Stimulated activated CD4-positive, alpha-beta T cell treated with anti-CD3 and anti-CD28 coated beads, Interleukin-15, amount 100 ng/mL, for 1 hour (primary cell): ENCODE data around the gene TAC3.
"Not testable (repeated sequence)": the region's sequence is repeated elsewhere in the genome, so short reads cannot be mapped to it uniquely, and the experiment has no call there.

Experiments used
- DNase-seq, 2 donors: peaks; one replicate each; pipeline ENCODE4 v3.0.0-alpha.2; 2020; ENCODE audit warnings: low read depth in 1 of 2, low spot score in 1 of 2

Gene TAC3

GRCh38 chr12:57037264-57037663 lies 20.9 kb upstream of the TAC3 start:
- DNase-seq: no peak

DNA sequence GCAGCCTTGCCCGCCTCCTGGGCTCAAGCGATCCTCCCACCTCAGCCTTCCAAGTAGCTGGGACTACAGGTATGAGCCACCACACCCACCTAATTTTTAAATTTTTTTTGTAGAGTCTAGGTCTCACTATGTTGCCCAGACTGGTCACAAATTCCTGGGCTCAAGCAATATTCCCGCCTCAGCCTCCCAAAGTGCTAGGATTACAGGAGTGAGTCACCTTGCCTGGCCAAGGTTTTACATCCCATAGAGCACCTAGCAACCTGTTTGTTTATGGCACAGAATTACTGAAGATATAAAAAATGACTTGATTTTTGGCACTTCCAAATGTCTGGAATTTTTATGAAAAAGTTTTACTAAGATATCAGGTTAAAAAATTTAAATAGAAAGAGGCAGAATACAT lies 17.1 kb upstream of the TAC3 start:
- DNase-seq: no peak

DNA sequence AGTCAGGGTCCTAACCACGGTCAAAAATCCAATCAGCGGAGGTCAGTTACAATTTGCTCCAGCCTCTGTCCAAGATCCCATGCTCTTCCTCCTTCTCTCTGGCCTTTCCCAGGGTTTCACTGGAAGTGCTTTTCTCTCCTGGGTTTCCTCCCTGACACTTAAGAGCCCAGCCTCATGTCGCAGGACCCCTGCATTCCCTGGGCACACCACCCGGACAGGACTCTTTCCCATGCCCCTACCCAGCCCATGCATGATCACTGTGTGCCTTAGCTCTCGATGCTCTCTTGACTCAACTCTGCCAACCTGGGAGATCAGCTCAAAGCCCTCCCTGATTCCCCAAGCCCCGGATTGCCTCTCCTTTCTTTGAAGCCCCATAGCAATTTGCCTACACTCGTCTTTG lies 15.5 kb upstream of the TAC3 start:
- no peak for DNase-seq

GRCh38 chr12:57031138-57031725 lies 14.9 kb upstream of the TAC3 start:
- no peak for DNase-seq

- DNase-seq: no peak
Observed at GRCh38 chr12:57029457-57029856, 13.1 kb upstream of the TAC3 start.

DNA sequence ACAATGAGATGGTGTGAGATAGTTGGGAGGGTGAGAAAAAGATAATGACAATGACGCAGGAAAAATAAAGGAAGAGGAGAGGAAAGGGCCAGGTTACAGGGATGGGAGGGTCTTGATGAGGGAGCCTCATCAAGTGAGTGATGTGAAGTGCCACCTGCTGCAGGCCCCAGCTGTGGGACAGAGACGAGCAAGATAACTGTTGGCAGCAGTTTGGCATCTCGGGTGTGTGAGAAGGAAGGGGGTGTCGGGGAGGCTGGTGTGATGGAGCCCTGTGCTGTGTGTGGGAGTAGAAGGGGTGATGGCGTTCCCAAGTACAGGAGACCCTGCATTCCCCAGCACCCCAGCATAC lies 11.4 kb upstream of the TAC3 start:
- DNase-seq: no peak

GRCh38 chr12:57027011-57027804 lies 10.9 kb upstream of the TAC3 start:
- no peak for DNase-seq

- no peak for DNase-seq
Observed at GRCh38 chr12:57025196-57025595, 8.9 kb upstream of the TAC3 start.

- DNase-seq: not testable (repeated sequence)
Observed at GRCh38 chr12:57022324-57022723, 6.0 kb upstream of the TAC3 start.

GRCh38 chr12:57019983-57020719 lies 3.8 kb upstream of the TAC3 start:
- no peak for DNase-seq

GRCh38 chr12:57018906-57019305 lies 2.6 kb upstream of the TAC3 start:
- DNase-seq: no peak

GRCh38 chr12:57018353-57018752 lies 2.0 kb upstream of the TAC3 start:
- not testable (repeated sequence) for DNase-seq

- DNase-seq: no peak
Observed at GRCh38 chr12:57012600-57013465, 3.5 kb downstream of the TAC3 start.

DNA sequence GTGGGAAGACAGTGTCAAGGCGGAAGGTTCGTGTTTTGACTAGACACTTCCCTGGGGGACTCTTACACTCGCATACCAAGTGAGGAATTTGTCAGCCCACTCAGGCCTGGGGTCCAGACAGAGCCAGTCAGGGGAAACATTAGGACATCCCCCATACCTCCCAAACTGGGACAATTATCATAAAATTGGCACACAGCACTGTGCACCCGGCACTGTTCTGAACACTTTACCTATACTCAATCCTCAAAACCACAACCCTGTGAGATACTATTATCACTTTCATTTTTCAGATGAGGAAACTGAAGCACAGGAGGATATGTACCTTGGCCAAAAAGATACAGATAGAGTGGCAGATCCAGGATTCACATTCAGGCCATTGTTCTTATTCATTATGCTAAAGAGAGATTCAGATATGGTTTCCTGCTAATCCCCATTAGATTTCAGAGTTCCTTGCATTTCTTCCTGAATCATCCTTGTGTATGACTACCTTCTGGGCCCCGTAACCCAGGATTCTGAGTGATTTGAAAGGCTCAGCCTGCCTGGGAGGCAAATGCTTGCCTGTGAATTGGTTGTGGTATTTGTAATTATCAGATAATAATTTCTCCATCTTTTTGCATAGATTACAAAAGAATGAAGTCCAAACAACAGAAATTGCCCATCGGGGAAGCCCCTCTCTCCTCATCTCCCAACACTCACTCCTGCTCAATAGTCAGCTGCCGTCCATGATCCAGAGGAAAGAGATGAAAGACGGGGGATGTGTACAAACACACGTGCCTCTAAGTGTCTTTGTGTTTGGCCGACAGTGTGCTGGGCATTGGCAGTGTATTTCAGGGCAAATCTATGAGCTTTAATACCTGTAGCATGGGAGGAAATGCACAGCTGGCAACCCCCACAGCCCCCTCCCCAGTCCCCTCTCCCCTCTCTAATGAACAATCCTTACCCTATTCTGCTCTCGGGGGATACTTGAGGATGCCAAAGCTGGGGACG lies 4.6 kb downstream of the TAC3 start:
- no peak for DNase-seq

DNA sequence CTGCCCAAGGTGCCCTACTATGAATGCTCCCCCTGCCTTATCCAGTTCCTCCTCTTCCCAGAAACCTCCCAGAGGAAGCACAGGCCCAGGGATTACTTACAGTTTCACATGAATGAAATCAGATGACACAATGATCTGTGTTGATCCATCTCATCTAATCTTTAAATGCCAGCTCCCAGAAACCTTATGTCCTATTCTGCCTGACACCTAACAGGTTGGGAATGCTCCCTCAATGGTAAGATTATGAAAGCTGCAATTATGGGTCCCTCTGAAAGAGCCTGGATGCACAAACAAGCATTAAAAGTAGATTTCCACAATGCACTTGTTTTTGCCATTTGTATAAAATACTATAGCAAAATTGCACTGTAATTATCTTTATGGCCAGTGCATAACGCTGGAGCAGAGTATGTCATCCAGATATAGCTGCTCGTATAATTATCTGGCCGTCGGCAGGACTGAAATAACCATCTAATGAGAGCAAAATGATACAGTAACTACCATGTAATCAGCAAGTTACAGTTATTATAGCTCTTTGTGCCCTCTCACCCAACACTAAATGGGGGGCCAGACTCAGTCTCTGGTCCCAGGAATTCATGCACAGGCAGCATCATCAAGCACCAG lies 5.6 kb downstream of the TAC3 start:
- DNase-seq: no peak

GRCh38 chr12:57009949-57010626 lies 6.2 kb downstream of the TAC3 start:
- DNase-seq: no peak

DNA sequence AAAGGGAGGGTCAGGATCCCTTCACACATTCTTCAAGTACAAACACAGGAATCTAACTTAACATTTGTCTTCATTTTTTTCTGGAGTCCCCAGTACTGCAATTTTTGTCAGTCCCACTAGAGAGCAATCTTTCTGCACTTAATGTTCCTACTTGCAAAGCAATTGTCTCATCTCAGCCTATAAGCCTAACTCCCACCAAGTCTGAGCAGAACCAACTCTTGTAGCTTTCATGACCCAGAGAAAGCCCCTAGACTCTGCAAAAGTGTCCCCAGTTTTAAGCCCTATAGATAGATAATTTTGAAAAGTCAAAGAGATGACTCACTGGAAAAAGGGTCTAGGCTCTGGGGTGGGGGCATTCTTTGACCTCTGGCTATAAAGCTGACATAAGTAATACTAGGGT lies 8.2 kb downstream of the TAC3 start:
- DNase-seq: no peak

- DNase-seq: no peak
Observed at GRCh38 chr12:57006809-57007475, 9.4 kb downstream of the TAC3 start.
